Fibroblast of the aortic adventitia (primary cell): ENCODE data around the gene TSHB. TPM values are rescaled to one million over a fixed set of nuclear protein-coding genes. Genes with fewer than 3 reads are reported as not detected.

Experiments used
- DNase-seq: peaks from one replicate; pipeline ENCODE4 v3.0.0-alpha.2; 2010; ENCODE audit warnings: low read depth
- H3K4me3 ChIP-seq: 2 replicates; pipeline ENCODE4 v1.5.1; 2011; ENCODE audit warnings: low read depth, mild to moderate bottlenecking, control low read depth, low read length, moderate library complexity
- total RNA-seq: library from RNA; depleted of rRNA; stranded (reverse); fragments of >200 nt; gene quantifications from 2 replicates; pipeline ENCODE4 v1.2.3, GENCODE V29; 2012; ENCODE audit warnings: low replicate concordance
- TF ChIP-seq, protein P1 (sequence below): IDR thresholded peaks from 2 replicates; pipeline ENCODE4 v1.5.1; 2011; ENCODE audit warnings: mild to moderate bottlenecking, low read length, control low read depth, inconsistent platforms; ENCODE audit not compliant: insufficient read depth

TSHB gene
- total RNA-seq, 1 donor, result not detected

DNA sequence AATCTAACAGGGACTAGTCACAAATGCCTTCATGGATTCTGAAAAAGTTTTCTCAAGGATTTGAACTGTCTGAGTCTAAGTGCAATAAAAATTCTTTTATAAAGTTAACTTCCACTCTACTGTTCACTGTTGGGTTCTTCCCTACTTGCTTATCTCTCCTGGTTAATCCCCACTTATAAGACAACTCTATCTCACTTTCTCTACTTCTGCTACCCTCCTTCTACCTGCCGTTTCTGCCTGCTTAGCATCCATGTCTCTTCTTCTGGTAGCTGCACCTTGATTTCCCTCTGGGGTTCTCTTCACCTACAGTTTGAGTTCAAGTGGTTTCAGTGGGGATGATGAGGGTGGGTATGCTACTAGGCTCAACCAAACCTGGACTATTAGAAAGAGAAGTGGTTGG is 6.0 kb downstream of the TSHB start:
- DNase-seq, result no peak
- no peak overlapping the region for H3K4me3 ChIP-seq
- TF ChIP-seq, protein P1, sequence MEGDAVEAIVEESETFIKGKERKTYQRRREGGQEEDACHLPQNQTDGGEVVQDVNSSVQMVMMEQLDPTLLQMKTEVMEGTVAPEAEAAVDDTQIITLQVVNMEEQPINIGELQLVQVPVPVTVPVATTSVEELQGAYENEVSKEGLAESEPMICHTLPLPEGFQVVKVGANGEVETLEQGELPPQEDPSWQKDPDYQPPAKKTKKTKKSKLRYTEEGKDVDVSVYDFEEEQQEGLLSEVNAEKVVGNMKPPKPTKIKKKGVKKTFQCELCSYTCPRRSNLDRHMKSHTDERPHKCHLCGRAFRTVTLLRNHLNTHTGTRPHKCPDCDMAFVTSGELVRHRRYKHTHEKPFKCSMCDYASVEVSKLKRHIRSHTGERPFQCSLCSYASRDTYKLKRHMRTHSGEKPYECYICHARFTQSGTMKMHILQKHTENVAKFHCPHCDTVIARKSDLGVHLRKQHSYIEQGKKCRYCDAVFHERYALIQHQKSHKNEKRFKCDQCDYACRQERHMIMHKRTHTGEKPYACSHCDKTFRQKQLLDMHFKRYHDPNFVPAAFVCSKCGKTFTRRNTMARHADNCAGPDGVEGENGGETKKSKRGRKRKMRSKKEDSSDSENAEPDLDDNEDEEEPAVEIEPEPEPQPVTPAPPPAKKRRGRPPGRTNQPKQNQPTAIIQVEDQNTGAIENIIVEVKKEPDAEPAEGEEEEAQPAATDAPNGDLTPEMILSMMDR, result no peak

DNA sequence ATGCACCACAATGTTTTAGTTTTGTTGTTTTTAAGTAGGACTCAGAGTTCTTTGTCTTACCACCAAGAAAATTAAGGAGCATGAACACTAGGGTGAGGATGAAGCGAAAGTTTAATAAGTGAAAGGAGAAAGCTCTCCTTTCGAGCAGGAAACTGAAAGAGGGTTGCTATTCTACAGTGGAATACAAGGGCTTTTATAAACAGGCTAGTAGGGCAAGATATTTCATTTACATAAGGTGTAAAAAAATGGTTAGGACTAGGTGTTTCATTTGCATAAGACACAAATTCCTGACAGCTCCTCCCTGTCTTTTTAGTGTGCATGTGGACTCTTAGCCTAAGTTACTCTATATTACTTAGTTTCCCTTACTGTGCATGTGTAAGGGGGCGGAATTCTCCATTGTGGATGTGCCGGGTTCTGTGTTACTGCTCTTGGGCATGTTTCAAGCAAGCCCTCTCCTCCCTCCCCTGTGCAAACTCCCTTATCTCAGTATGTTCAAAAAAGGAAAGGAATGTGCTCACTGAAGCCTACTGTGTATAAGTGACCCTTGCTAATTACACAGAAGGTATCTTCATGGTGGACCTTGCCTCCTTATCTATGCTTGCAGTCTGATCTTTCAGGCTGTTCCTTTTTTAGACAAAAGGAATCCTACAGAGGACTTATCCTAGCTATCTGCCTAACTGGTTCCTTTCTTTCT is 7.3 kb downstream of the TSHB start:
- TF ChIP-seq, protein P1, result no peak
- H3K4me3 ChIP-seq, result no peak overlapping the region
- no peak for DNase-seq

DNA sequence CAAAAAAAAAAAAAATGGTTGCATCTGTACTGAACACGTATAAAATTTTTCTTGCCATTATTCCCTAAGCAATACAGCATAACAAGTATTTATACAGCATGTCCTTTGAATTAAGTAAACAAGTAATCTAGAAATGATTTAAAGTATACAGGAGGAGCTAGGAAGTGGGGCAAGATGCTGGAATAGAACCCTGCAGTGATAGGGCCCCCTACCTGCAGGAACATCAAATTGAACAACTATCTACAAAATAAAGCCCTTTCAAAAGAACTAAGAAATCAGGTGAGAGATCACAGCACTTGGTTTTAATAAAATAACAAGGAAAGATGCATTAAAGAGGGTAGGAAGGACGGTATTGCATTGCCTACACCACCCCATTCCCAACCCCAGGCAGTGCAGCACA is 10.9 kb downstream of the TSHB start:
- no peak for DNase-seq
- no peak overlapping the region for H3K4me3 ChIP-seq
- TF ChIP-seq, protein P1, result no peak

DNA sequence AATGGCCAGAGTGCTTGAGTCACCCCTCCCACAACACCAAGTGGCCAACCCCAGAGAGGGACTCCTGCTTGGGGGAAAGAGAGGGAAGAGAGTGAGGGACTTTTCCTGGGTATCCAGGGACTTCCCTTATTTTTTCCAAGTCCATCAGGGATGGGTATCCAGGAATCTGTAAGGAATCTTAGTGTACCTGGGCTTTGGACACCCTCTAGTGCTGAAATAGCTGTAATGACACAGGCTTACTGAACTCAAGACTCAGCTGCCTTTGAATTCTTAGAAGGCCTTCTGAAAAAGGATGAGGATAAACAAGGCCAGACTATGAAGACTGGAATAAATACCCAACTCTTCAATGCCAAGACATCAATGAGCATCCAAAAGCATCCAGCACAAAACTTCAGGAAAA is 12.0 kb downstream of the TSHB start:
- H3K4me3 ChIP-seq, result no peak overlapping the region
- TF ChIP-seq, protein P1, result no peak
- DNase-seq, result peak; percentile 13

DNA sequence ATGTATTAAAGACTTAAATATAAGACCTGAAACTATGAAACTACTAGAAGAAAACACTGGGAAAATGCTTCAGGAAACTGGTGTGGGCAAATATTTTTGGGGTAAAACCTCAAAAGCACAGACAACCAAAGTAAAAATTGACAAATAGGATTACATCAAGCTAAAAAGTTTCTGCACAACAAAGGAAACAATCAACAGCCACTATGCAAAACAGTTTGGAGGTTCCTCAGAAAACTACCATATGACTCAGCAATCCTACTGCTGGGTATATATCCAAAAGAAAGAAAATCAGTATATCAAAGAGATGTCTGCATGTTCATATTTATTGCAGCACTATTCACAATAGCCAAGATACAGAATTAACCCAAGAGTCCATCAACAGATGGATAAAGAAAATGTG is 17.1 kb downstream of the TSHB start:
- TF ChIP-seq, protein P1, result no peak
- no peak for DNase-seq
- no peak overlapping the region for H3K4me3 ChIP-seq

DNA sequence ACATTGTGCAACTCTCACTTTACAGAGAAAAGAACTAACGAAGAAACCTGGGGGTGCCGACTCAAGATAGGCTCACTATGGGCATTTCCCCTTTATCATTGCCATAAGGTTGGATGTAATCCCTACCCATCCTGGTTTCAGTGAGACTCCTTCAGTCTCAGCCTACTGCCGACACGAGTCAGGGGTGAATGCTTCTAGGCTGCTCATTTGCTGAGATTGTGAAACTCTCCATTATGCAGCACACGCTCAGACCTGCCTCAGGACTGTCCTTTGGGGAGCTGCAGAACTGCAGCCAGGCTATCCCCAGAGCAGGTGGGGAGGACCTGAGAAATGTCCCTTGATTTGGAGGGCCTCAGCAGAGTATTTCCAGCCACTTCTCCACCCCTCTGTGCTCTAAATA is 22.2 kb downstream of the TSHB start:
- TF ChIP-seq, protein P1, result no peak
- no peak for DNase-seq
- H3K4me3 ChIP-seq, result no peak overlapping the region

DNA sequence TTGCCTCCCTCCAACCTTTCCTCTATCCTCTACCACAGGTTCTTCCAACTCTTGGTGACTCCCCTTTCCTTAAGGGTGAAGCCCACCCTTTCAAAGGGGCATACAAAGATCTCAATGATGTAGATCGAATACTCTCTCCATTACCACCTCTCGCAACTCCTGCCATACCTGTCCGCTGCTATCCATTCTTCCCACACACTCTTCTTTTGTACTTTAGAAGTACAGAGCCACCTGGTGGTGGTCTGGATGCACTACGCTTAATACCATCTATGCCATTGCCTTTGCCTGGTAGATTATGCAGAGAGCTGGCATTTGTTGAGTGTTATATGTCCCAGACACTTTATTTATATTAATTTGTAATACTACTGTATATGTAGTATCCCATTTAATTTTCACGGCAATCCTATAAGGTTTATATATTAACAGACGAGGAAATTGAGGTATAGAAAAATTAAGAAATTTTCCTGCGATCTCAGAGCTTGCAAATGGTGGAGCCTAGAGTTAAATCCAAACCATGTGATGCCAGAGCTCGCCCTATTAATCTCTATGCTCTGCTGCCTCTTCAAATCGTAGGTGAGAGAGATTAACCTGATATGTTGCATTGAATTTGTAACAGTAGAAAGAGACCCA is 22.9 kb downstream of the TSHB start:
- peak; percentile 50 for DNase-seq

More for the DNA sequence above, 22.9 kb downstream of the TSHB start:
- no peak overlapping the region for H3K4me3 ChIP-seq
- TF ChIP-seq, protein P1, result peak; percentile 87
